Measurements from ENCODE around the gene CTDSP2. TPM values are rescaled to one million over a fixed set of nuclear protein-coding genes. Genes with fewer than 3 reads are reported as not detected.
A peak's percentile ranks its signal among the peaks of the same experiment; 100 is the strongest.

Gene CTDSP2
- total and polyA plus RNA-seq, 10 of the 15 experiments (the other 5 are each of a cell fraction or from before 2014, with no cell fraction given) = 17.3 to 98.2 (median 54.1) TPM

- TF ChIP-seq ZNF687 (IDR thresholded peaks at IDR 0.05) (peak; percentile 31; the same call in 1 of the 2 replicates), IRF4 (IDR thresholded peaks at IDR 0.05; ENCODE audit: low read depth, low read length) (0 out of 2 replicates have a peak, but pooled peaks have one; percentile 5)
These were observed 7.8 kb downstream of the CTDSP2 start (continued) for GRCh38 chr12:57838594-57839302.

- RAD21 ChIA-PET (ENCODE audit: unreplicated experiment) = interaction anchor here (0.9 to 8.5 kb wide), 5 partner anchors 7 to 104 kb away, joined by 3 to 273 read pairs (median 6); partner anchors contain the start of genes ATP23 and CTDSP2
- ATAC-seq (peak; percentile 39), FAIRE-seq (no peak), DNase-seq (ENCODE audit: low read depth, low spot score) (no peak)
- in situ Hi-C loops (cut with MboI) = no loop called here
- no peak overlapping the region for H3K9ac ChIP-seq (ENCODE audit: control insufficient read depth, insufficient read depth, low read length)
- H3K4me1 ChIP-seq (ENCODE audit: control insufficient read depth, insufficient read depth, low read length) = peaks cover 92% of the 10 kb centered on the region
- H3K4me2 ChIP-seq (ENCODE audit: control insufficient read depth, insufficient read depth) = peak overlapping the region; percentile 83
- H3K27ac ChIP-seq (ENCODE audit: control insufficient read depth, insufficient read depth) = peak overlapping the region; percentile 54
- no peaks in the 10 kb centered on the region for H3K9me3 ChIP-seq (replicated peaks; ENCODE audit: control insufficient read depth, insufficient read depth, low read length)
- WGBS (ENCODE audit: insufficient coverage, insufficient replicate concordance, low lambda C conversion rate, missing lambda C conversion rate) = 2% methylated on average over 5 of the region's 5 CpGs
- H3K4me3 ChIP-seq = peak overlapping the region; percentile 46; the same call in 1 of the 2 replicates
- H3K27me3 ChIP-seq (replicated peaks in 1 of 2; ENCODE audit: control insufficient read depth in 2 of 2, insufficient read depth in 2 of 2, low read length in 1 of 2) = no peaks in the 10 kb centered on the region
- POLR2A ChIA-PET = interaction anchor here (1.3 to 8.1 kb wide), 3 partner anchors 8 to 104 kb away, joined by 3 to 112 read pairs (median 25); partner anchors contain the start of genes ATP23 and CTDSP2
- SMC1A ChIA-PET (ENCODE audit: uncharacterized antibody, unreplicated experiment) = interaction anchor here (0.7 to 17.6 kb wide), 7 partner anchors 8 to 63 kb away, joined by 3 to 416 read pairs (median 5); partner anchors contain the start of gene TSFM
- no peak overlapping the region for H2AFZ ChIP-seq (ENCODE audit: control insufficient read depth, low read depth, low read length)
- peaks cover 8% of the 10 kb centered on the region for H4K20me1 ChIP-seq (ENCODE audit: control insufficient read depth, insufficient read depth)
- peaks cover 88% of the 10 kb centered on the region for H3K79me2 ChIP-seq (ENCODE audit: control insufficient read depth, insufficient read depth, low read length)
- TF ChIP-seq EED (IDR thresholded peaks at IDR 0.05; ENCODE audit: low read depth) (peak; percentile 57; the same call in 1 of the 2 replicates), NFYB (IDR thresholded peaks at IDR 0.05; ENCODE audit: insufficient read depth, low read depth, low read length) (no peak), CHD1 (IDR thresholded peaks at IDR 0.05; ENCODE audit: low read depth, low read length) (no peak), HDAC2 (IDR thresholded peaks at IDR 0.05) (no peak), CBX5 (IDR thresholded peaks at IDR 0.05; ENCODE audit: low read depth) (no peak), ATF7 (IDR thresholded peaks at IDR 0.05; ENCODE audit: low read depth) (no peak), NFXL1 (IDR thresholded peaks at IDR 0.05; ENCODE audit: borderline replicate concordance) (no peak), SUPT20H (IDR thresholded peaks at IDR 0.05; ENCODE audit: borderline replicate concordance, control insufficient read depth, low read depth, low read length) (no peak), NR2F1 (conservative IDR thresholded peaks at IDR 0.05) (peak; percentile 37), MLLT1 (IDR thresholded peaks at IDR 0.05) (no peak), POLR2A (IDR thresholded peaks at IDR 0.05; ENCODE audit: low read depth, low read length) (0 out of 2 replicates have a peak, but pooled peaks have one; percentile 17), IKZF1 (conservative IDR thresholded peaks at IDR 0.05) (0 out of 2 replicates have a peak, but pooled peaks have one; percentile 19)
- intact Hi-C loops (cut with micrococcal nuclease; ENCODE audit: unreplicated experiment) = no loop called here
- H3K36me3 ChIP-seq (ENCODE audit: control insufficient read depth in 2 of 2, insufficient read depth in 2 of 2, low read length in 1 of 2) = no peaks in the 10 kb centered on the region
- CTCF ChIA-PET = interaction anchor here (0.8 to 8.4 kb wide), 4 partner anchors 7 to 67 kb away, joined by 3 to 226 read pairs (median 76); partner anchors contain the start of gene CTDSP2
- BruUV-seq (replicated peaks) = no TSS peak
These were observed 8.5 kb downstream of the CTDSP2 start for GRCh38 chr12:57837864-57838562.
